ENCODE measurements around the gene PTGFRN. TPM values are rescaled to one million over a fixed set of nuclear protein-coding genes. Genes with fewer than 3 reads are reported as not detected.

PTGFRN gene
- total RNA-seq, 1 donor from 2014 or later, result 93.6 TPM

DNA sequence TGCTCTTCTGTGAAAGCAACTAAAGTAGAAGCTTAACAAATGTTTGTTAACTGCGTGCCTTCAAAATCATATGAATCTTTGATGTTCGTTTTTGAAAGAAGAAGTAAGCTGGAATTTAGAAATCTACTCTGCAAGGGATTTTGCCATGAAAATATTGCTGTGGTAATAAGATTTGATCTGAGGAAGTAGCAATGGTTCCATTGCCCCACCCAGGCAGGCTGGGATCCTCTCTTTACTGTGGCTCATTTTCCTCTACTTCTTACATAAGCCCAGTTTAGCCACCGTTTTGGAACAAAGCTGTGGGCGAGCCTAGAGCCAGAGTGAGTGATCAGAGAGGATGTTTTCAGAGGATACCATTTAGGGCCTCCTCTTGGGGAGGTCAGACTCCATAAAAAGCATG, 20.3 kb upstream of the PTGFRN start:
- no peak for DNase-seq (ENCODE audit: low spot score)

DNA sequence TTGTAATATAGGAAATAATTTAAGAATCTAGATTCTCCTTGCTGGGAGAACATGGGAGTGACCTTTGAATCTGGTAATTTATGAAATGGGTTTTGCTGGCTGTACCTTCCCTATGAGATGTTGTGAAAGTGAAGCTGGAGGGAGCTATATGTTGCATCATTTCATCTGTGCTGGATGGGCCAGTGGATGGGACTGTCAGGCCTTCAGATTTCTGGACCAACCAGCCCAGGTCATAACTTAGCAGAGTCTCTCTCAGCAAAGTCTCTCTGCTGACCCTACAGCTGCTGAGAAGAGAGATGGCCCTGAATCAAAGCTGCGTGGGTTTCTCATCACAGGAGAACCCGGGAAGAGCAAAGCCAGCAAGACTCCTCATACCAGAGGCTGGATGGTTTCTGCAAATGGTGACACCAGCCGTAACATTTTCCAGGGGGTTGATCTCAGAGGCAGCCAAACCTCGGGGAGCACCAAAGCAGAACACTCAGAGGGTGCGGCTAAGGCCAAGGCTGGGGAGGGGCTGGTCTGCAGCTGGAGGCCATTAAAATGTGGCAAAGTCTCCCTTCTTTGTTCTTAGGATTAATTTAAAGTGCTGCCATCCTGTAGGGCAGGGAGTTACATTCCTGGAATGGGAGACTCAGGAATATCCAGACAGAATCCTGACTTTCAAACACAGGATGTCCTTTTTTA, 18.2 kb upstream of the PTGFRN start:
- DNase-seq (ENCODE audit: low spot score), result no peak

DNA sequence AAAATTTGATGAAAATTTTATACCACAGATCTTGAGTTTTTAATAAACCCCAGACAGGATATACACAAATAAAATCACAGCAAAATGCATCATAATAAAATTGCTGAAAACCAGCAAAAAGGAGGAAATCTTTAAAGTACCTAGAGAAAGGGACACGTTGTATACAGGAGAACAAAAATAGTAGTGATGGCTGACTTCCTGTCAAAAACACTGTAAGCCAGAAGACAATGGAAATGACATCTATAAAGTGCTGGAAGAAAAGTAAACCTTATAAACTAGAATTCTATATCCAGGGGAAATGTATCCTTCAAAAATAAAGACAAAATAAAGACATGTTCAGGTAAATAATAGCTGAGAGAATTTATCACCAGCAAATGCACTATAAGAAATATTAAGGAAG, 14.6 kb upstream of the PTGFRN start:
- DNase-seq (ENCODE audit: low spot score), result no peak

DNA sequence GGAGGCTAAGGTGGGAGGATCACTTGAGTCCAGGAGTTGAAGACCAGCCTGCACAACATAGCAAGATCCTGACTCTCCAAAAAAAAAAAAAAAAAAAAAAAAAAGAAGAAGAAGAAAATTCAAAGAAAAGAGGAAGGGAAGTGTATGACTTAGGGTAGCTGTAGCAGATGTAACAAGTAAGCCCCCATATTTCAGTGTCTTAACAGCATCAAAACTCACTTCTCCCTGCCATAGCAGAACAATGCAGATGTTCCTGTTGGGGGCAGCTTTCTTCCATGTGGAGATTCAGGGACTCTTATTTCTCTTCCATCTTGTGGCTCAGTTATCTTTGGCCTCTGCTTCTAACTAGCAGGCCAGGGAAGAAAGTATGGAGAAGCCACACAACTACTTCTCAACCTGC, 10.2 kb upstream of the PTGFRN start:
- no peak for DNase-seq (ENCODE audit: low spot score)

DNA sequence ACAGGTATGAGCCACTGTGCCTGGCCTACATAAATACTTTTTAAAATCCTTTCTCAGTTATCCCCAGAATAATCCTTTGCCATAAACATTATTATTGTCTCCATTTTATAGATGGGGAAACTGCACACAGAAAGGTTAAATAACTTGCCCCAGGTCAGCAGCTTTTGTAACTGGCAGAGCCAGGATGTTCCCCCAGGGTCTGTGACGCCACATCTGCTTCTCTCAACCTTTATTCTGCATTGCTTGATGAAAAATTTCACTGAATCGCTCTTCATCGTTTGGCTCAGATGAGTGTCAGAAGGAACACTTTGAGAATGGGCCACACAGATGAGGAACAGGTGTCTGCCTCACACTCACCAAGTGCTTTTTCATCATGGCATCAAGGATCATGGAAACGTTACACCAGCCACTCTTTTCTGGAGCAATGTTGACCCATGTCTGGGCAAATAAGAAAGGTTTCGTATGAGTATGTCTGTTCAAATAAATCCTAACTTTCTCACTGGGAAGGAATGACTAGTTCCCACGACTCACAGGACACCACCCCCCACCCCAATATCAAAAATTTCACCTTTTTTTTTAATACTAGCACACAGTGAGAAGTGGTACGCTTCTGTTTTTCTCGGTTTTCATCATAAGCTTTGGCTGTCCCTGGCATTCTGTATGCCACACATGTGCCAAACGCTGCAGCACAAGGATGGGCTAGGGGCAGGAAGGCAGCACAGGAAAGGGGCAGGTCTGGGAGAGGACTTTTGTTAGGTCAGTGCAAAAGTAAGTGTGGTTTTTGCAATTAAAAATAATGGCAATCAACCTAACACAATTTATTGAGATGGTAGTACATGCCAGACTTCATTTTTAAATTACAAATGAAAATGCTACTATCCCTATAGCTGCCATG, 9.0 kb upstream of the PTGFRN start:
- DNase-seq (ENCODE audit: low spot score), result no peak

DNA sequence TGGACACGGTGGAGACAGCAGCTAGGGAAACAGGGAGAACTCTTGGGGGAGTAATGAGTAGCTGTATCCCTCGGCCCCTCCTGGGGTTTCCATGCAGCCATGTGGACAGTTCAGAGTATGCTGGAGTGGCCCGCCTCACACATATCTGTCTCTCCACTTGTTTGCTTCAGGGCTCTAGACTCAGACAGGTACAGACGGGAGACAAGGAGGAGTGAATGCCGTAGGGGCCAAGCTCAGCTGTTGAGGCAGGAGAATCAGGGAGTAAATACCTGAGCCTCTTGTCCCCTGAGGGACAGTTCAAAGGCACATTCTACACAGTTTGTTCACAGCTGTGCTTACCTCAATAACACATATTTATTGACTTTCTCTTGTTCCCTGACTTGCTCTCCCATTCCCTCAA, 7.7 kb upstream of the PTGFRN start:
- DNase-seq (ENCODE audit: low spot score), result no peak

DNA sequence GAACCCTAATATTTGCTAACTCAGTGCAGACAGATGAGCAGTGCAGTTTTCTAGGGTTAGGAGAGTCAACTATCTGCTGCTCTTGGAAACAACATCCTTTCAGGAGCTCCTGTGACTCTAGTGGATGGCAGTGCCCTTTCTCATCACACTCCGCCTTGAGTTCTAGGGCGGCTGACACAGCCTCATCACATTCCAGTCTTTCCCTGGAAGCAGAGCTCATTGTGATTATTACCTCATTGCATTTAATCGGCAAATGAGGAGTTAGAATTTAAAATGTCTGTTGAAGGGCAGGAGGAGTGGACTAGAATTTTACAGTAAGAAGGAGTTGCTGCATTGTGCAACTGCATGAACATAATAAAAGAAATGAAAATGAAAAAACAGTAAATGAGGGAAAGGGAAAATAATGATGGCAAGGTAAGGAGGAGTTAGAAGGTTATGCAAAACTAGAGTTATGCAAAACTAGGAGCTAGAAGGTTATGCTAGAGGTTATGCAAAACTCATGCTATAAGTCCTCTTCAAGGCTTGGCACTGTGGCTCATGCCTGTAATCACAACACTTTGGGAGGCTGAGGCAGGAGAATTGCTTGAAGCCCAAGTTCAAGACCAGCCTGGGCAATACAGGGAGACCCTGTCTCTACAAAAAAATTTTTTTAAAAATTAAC, 6.9 kb upstream of the PTGFRN start:
- no peak for DNase-seq (ENCODE audit: low spot score)

DNA sequence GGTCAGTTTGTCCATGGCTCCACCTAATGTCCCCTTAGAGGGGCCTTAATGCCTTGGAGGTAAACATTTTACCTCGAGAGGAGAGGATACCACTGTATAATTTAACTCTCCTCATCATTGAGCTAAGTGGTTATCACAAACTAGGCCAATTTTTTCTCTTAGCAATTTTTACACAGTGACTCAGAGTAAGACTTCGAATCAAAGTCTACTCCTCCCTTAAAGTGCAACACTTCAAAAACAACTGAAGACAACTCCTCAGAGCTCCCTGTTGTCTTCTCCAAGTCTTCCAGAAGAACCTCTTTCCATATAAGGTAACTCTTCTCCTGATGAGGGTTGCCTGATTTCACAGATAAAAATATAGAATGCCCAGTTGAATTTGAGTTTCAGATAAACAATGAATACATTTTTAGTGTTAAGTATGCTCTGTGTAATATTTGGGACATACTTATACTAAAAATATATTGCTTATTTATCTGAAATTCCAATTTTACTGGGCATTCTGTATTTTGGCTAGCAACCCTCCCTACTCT, 4.9 kb upstream of the PTGFRN start:
- DNase-seq (ENCODE audit: low spot score), result no peak

DNA sequence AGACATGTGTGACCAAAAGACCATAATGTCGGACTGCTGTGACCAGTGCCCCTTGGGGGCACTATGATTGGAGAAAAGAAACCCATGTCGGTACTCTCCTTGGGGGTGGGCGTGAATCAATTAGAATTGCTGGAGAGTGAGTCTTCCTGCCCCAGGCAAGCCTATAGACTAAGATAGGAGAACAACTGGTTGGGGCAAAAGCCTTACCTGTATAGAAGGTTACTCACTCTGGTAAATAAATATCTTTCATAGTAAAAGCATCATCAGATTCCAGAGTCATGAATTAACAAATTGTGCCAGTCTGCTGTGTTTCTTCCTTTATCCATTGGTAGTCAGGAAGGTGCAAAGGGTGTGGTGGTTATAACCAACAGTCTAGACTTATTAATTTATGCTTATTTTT, 2.9 kb upstream of the PTGFRN start:
- no peak for DNase-seq (ENCODE audit: low spot score)

DNA sequence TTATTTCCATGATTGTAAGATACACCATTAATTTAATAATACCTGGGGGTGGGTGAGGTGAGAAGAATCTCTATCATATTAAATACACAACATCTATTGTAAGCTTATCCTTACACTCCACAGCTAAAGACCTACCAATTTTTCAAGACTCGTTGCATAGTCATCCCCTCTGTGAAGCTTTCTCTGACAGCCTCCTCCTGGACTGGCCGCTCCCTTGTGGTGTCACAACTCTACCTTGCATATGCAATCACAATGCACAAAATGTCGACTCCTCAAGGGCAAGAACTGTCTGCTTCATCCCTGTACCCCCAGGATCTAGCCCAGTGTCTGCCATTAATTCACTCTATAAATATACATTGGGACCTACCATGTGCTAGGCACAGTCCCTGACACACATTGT, 2.4 kb upstream of the PTGFRN start:
- DNase-seq (ENCODE audit: low spot score), result no peak

DNA sequence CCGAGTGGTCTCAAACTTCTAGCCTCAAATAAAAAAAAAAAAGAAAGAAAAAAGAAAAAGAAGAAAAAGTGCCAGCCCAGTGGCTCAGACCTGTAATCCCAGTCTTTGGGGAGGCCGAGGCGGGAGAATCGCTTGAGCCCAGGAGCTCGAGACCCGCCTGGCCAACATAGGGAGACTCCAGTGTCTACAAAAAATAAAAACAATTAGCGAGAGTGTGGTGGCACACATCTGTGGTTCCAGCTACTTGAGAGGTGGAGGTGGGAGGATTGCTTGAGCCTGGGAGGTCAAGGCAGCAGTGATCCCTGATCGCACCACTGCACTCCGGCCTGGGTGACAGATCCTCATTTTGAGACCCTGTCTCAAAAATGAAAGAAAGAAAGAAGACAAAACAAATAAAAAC, 1.4 kb upstream of the PTGFRN start:
- no peak for DNase-seq (ENCODE audit: low spot score)

DNA sequence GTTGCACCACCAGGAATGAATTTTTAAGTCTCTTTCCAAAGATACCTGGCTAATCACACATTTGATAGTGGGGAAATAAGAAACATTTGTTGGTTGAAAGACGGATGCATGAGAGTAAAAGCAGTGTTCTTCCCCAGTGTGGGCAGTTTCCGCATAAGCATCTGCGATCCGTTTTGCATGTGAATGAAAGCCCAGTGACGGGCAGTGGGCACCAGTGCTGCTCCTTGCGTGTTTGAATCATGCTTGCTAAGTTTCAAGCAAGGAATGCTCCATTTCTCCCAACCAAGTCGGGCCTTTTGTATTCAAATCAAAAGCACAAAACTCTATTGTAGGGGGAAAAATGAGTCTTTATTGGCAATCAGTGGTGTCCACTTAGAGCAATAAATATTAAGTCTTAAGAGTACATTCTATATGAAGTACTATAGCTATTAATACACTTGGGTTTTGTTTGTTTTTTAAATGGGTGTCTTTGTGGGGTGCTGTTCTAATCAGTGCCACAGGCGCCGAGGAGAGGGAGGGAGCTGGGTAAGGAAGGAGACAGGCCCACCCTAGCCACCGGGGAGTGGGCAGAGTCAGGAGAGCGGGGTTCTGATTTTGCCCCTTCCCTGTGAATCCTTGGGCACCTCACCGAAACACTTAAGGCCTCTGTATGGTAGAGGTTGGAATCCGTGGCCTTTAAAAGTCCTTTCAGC, 750 bp upstream of the PTGFRN start:
- DNase-seq (ENCODE audit: low spot score), result no peak

DNA sequence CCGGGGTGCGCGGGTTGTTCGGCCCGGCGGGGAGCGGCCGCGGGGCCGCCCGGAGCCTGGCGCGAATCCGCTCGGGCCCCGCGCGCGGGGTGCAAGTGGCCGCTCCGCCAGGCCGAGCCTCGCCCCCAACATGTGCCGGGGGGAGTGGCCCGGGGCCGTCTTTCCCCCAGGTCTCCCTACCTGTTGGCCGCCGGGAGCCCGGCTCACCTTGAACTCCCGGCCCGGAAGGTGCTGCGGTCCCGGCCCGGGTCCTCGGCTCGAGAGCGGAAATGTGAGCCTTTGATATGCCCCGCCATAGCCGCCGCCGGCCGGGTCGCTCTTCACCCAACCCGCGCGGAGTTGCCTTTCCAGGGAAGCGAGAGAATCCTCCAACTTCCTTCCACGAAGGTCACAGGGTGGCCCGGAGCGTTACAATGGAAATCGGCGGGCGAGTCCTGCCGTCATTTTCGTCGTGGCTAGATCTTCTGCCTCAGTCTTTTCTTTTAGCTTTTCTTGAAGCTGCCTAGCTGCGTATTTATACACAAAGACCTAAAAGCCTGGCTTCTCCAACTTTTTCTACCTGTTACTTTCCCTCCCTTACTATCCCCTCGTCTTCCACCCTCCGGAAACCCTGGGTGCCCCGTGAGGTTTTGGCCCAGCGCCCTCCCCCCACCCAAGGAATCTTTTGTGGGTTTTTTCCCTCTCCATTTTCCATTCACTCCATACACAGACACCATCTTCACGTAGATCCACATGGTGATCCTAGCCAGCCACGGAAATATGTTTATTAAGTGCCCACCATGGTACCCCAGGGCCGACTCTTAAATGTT, 867 bp downstream of the PTGFRN start:
- DNase-seq (ENCODE audit: low spot score), result peak; percentile 40

DNA sequence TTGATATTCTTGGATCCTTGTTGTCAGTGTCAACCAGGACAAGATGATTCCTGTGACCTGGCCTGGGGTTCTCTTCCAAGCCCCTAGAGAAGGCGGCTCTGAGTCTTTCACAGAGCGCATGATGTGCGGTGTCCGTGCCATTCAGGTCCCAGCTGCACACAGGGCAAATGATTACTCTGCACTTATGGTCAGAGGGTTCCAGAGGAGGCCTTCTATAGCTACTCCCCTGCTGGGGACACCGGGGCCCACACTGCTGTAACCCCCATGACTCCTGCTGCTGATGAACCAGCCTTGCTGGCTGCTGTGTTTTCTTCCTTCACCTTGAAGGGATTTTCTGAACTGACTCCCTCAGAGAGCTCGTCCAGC, 1.5 kb downstream of the PTGFRN start:
- no peak for DNase-seq (ENCODE audit: low spot score)

DNA sequence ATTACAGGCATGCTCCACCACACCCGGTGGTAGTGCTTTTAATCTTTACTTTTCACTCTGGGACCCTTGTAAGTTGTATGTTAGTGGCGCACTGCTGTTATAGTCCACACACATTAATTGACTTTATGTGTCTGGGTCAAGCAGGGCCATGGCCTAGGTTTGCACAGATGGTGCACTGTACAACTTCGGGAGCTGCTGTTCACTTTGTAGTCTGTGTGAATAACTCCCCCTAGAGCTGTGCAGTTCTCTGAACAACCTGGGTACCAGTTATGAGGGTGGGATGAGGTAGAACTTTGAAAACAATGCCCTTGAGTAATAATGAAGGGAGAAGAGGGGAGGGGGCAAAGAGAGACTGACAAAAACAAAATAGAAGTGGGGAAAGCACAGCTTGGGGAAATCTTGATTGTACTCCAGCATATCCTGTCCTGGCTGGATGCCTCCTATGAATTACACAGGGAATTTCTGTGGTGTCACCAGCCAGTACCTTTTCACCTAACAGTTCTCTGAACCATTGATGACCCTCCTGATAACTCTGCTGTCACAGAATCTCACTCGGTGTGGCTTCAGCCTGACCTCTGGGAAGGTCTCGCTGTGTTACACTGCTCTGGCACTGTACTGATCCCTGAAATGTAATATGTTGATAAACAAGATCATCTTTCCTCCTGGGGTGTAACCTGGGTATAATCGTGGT, 2.2 kb downstream of the PTGFRN start:
- DNase-seq (ENCODE audit: low spot score), result no peak

DNA sequence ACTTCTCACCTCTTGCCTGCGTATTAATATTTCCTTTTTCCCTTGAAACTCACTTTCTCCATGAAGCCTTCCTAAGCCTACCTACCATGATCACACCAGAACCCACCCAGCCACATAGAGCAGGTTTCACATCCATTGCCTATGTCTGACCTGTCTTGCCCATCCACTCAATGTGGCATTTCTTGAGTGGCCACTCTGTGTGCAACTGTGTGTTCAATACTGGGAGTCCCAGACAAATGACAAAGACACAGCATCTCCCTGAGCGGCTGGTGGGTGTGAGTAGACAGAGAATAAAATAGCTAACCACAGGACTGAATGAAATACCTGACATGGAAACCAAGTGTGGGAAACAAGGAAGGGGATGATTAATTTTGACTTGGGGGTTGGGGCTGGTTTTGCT, 3.1 kb downstream of the PTGFRN start:
- no peak for DNase-seq (ENCODE audit: low spot score)

DNA sequence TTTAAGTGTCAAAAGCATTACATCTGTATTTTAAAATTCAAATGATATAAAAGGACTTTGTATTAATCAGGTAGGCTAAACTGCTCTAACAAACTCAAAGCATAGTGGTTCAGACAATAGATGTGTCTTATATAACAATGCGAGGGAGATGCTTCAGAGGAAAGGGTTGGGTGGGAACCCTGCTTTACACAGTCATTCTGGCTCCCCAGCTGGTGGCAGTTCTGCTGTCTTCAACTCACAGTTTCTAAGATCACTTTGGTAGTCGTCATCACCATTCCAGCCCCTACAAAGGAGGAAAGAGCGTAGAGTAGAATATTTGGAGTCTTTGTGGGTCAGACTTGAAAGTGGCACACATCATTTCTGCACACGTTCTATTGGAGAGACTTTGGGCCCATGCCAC, 4.2 kb downstream of the PTGFRN start:
- no peak for DNase-seq (ENCODE audit: low spot score)

DNA sequence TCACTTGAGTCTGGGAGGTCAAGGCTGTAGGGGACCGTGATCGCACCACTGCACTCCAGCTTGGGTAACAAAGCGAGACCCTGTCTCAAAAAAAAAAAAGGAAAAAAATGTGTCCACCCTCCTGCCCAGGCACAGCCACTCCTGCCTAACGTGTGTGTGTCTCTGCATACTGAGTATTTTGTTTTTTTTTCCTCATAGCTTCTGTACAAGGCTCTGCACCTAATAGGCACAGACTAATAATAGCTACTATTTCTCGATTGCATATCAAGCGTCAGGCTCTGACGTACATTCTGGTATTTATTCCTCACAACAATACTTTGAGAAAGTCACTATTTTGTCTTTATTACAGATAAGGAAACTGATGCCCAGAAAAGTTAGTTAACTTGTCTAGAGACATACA, 5.0 kb downstream of the PTGFRN start:
- DNase-seq (ENCODE audit: low spot score), result no peak

DNA sequence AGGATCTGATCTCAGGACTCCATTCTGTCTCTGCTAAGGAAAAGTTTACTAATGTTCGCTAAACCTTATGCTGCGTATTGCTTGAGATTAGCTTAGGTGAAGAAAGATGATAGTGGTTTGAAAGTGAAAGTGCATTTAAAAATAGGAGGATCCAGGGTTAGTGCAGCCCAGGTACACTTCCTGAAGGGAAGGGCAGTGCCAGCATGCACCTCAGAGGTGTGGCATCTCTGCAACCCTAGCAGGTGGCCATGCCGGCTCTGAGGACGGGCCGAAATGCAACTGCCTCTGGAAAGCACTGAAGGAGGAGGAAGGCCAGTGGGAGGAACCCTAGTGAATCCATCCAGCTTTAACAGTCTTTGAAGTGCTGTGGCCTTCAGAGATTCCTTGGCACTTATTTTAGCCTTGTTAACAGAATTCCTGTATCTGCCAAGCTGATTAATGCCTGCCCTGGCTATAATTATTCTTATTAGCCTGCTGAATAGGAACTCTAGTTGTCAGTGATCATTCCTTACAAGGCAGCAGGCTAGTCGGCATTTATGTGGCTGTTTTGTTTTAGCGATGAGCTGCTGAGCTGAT, 5.5 kb downstream of the PTGFRN start:
- peak; percentile 49 for DNase-seq (ENCODE audit: low spot score)

DNA sequence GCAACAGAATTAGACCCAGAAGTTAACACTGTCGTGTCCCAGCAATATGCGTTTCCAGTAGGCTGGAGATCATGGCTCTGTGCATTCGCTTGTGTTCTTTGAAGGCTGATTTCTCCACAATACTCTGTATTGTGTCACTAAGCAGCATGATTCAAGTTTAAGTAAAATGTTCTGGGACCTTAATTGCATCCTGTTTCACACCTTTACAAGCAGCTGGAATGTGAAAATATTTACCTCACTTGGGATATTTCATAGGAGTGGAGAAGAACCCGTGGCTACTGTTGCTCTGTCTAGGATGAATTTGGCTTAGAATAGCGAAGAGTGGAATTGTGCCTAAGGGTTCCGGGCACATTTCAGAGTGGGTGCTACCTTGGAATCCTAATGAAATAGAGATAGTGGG, 6.3 kb downstream of the PTGFRN start:
- no peak for DNase-seq (ENCODE audit: low spot score)

Measured in mucosa of gallbladder (tissue), 1 donor.